Activated T-cell treated with anti-CD3 and anti-CD28 coated beads for 24 hours (primary cell): Measurements from ENCODE around the gene PDGFD.

Source experiments
- DNase-seq: peaks from one replicate; pipeline ENCODE4 v3.0.0-alpha.2; 2020; ENCODE audit warnings: low read depth

PDGFD gene

DNA sequence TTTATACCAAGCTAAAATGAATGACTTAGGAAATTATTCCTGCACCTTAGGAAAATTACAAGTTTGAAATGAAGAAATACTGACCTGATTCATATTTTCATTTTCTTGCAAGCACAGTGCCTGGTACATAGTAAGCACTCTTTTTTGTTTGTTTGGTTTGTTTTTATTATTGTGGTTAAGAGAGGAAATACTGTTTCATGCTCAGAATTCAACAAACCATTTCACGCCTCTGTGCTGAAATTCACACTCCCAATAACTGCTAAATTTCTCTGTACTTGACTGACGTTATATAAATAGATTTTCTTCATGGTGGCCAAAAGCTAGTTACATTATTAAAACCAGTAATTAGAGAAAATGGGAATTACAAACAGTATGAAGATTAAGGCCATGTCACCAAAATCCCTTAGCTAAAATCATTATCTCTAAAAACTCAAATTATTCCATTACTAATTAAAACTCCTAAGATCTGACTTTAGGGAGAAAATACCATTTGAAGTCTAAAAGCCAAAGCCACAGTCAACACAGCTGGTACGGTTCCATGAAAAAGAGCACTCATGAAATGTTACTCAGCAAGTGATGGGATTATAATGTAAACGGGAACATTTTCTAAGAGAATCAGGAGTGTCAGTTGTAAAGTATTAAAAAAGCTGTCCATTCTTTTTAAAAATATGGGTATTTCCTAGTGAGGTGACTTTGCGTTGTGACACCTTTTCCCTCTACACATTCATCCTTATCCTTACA, 205.3 kb downstream of the PDGFD start:
- DNase-seq, result no peak

DNA sequence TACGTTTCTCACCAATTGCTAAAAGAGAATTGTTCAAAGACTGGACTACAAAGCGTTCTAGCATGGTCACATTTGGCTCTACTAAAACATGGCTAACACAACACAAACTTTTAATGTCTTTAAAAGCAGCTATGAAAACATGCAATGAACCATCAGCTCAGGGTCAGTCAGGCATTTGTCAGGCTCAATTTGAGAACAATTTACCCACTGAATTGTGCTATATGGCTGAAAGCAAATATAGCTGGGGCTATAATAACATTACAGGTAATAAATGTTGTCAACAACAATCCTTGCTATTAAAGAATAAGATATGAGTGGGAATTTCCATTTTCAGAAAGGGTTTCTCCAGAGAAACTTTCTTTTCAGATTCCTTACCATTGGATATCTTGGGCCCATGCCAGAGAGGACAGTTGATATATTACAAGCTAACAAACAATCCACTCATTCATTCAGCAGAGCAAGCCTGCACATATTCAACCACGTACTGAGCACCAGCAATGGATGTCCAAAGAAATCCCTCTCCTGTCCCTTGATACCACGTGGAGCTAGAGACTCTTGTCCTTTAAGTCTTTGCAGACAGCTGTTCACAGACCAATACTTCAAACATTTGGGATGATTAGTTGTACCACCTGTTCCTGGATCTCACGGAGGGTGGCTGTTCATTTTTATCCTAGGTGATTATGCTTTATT, 210.0 kb downstream of the PDGFD start:
- no peak for DNase-seq

- DNase-seq, result no peak
Measured at GRCh38 chr11:103949781-103950180, 214.2 kb downstream of the PDGFD start.

GRCh38 chr11:103948187-103948763, 215.7 kb downstream of the PDGFD start:
- no peak for DNase-seq

- DNase-seq, result no peak
Measured at GRCh38 chr11:103947546-103947919, 216.4 kb downstream of the PDGFD start.

DNA sequence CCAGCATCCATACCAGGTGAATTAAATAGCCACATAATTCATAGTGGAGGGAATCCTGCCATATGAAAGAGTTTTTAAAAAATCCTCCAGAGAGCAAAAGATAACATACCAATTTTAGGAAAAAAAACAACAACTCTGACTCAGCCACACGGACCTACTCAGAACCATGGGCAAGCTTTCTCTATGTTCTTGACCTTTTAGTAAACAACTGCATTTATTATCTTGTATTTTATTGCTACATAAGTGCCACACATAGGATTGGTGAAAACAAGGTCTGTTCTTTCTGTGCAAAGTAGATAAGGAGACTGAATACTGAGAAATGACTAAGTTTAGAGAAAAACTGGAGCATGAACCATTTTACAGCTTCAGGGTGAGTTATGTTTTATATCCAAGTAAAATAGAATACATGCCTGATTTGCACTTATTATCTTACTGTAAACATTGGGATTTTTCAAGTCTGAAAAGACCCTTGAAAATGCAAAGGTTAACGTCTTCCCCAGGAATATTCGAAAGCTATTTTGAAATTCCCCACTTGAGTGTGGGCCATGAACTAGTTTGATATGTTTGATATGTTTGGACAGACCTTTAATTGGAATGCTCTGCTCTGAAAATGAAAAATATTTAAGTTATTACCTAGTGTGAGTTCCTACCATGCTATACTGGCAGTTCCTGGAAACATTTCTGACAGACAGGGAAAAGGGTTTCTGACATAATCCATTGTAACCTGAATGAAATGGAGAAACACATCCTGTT, 217.0 kb downstream of the PDGFD start:
- DNase-seq, result no peak

DNA sequence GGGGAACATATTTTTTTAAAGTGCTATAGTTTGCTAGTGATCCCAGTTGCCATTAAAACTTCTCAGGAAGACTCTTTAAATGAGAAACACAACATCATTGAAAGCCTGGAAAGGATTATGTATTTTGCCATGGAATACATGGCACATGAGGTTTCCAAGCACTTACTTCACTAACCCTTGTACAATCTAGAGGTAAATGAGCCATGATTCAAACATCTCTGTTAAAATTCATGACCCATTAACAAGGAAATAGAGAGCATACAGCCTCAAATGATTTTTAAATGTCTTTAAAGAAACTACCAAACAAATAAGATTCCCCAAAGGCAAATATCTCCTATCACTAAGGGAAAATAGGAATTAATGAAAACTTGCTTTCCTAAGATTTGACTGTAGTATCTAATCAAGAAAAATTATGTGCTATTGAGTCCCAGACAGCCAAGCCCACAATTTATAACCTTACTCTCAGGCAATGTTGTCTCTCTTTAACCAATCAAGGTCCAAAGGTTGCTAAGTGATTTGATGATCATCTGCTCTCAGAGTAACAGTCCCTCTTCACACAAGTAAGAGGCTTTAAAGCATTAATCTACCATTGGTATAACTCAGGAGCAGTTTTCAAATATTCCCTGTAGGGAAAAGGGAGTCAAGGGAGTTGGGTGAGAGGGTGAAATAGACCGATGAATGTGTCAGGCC, 219.6 kb downstream of the PDGFD start:
- no peak for DNase-seq

- no peak for DNase-seq
Measured at GRCh38 chr11:103942646-103943045, 221.3 kb downstream of the PDGFD start.

DNA sequence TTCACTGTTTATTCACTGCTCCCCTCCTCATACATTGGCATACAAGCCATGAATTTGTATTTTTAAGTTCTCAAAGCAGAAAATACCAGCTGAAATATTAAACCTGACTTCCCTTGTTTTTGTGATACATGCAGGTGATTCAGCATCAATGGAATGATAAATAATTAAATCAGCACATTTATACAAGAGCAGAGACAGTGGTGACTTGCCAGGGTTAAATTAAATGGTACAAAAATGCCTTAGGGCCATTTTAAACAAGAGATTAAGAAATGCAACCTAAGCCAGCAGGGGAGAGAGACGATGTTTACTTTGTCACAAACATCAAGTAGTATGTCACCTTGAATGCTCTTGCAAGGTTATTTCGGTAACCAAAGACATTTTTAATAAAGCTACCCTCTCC, 223.4 kb downstream of the PDGFD start:
- DNase-seq, result no peak

DNA sequence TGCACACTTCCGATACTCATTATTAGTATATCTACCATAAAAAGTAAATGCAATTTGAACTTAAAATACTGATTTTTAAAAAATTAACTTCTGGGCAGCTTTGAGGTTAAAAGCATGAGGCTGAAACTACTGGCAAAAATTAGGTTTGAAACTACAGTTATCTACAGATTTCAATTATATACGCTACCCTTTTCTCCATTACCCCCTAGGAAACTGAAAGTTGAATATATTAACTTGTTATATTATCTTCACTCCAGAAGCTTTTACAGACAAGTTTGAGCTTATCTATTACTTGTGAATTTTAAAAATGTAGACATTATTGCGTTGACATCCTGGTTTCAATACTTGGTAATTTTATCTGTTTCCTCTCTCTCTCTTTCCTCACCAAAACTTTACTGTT, 224.3 kb downstream of the PDGFD start:
- no peak for DNase-seq

- no peak for DNase-seq
Measured at GRCh38 chr11:103936059-103936458, 227.9 kb downstream of the PDGFD start.

DNA sequence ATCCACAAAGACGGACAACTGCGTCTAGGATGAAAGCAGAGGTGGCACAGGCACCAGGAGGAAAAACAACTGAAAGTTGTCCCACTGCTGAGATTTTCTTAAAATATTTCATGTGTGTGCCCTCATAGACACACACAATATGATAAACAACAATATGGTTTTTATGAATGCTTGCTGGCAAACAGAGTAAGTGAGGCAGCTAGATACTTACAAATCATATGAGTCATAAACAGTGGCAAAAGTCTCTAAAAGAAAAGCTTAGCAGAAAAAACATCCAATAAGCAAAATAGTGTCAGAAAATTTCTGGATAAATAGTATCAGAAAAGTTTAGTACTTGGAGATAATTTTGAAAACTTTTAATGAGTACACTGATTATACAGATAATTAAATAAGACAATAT, 228.7 kb downstream of the PDGFD start:
- DNase-seq, result no peak

- DNase-seq, result no peak
Measured at GRCh38 chr11:103929170-103929903, 234.6 kb downstream of the PDGFD start.

GRCh38 chr11:103928802-103929161, 235.2 kb downstream of the PDGFD start:
- no peak for DNase-seq

- DNase-seq, result no peak
Measured at GRCh38 chr11:103928040-103928801, 235.7 kb downstream of the PDGFD start.

- DNase-seq, result no peak
Measured at GRCh38 chr11:103927535-103927934, 236.4 kb downstream of the PDGFD start.

DNA sequence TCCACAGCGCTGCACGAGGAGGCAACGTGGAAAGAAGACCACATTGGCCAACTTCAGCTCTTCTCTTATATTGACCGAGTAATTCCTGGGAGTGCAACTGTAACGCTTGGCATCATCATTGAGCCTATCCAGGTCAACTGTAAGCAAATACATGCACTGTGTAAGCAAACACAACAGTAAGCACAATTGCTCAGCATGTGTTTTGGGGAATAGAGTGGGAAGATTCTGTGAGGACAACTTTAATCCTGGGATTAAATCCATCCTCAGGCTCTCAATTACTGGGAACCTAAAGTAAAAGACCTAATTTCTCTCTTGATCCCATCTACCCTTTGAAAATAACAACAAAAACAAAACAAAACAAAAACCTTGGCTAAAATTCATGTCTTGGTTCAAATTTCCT, 237.0 kb downstream of the PDGFD start:
- no peak for DNase-seq

GRCh38 chr11:103924166-103925013, 239.6 kb downstream of the PDGFD start:
- no peak for DNase-seq

- DNase-seq, result no peak
Measured at GRCh38 chr11:103923451-103923931, 240.5 kb downstream of the PDGFD start.

GRCh38 chr11:103920933-103921332, 243.0 kb downstream of the PDGFD start:
- no peak for DNase-seq
